KBM-7 (cell line): ENCODE results near the gene UBE2K.
"Not testable (repeated sequence)": the region's sequence is repeated elsewhere in the genome, so short reads cannot be mapped to it uniquely, and the experiment has no call there.

ENCODE experiments used
- DNase-seq: peaks from one replicate; pipeline ENCODE4 v3.0.0-alpha.2; 2015
- in situ Hi-C: fragments of 300-500 bp; cut with MboI; formaldehyde crosslinking; loops from 2 replicates; pipeline ENCODE4 v1.14.3; 2020; ENCODE audit warnings: low sequenced_read_pairs, low pct_unique_long_range_greater_than_20kb, mixed read lengths

UBE2K gene

DNA sequence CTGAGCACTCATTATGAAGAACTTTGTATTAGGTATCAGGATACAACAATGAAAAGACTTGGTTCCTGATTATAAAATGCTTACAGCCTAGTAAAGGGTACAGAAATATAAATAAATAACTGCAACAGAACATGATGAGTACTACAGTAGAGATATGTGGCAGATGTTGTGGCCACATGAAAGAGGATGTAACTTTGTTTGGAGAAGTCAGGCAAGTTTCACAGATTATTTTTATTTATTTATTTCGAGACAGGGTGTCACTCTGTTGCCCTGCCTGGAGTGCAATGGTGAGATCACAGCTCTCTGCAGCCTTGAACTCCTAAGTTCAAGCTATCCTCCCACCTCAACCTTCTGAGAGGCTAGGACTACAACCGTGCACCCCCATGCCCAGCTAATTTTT is 15.8 kb upstream of the UBE2K start:
- DNase-seq: no peak
- in situ Hi-C loops: no loop called here

DNA sequence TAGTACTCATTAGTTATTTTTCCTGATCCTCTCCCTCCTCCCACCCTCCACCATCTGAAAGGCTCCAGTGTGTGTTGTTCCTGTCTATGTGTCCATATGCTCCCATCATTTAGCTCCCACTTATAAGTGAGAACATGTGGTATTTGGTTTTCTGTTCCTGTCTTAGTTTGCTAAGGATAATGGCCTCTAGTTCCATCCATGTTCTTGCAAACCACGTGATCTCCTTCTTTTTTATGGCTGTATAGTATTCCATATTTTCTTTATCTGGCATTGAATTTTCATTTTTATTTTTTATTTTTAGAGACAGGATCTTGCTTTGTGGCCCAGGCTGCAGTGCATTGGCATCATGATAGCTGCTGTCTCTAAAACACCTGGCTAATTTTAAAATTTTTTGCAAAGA is 11.9 kb upstream of the UBE2K start:
- in situ Hi-C loops: no loop called here
- no peak for DNase-seq

DNA sequence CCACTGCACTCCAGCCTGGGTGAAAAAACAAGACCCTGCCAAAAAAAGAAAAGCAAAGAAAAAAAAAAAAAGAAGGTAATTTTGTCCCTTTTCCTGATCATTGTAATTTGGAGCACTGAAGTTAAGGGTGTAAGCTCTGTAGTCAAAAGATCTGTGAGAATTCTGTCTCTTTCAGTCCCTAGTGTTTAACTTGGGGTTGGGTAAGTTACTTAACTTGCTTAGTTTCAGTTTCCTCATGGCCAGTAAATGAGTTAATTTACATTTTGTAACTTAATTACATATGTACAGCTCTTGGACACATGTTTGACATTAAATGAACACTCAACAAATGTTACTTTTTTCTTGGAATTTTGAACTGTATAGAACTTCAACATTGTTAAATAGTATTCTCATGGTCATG is 10.9 kb upstream of the UBE2K start:
- DNase-seq: no peak
- in situ Hi-C loops: no loop called here

DNA sequence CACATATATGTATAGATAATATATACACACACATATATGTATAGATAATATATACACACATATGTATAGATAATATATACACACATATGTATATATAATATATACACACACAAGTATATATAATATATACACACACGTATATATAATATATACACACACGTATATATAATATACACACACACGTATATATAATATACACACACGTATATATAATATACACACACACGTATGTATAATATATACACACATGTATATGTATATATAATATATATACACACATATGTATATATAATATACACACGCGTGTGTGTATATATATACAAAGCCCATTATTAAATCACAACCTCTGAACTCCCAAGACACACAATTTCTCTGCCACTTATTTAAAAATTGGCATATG is 8.0 kb upstream of the UBE2K start:
- DNase-seq: no peak
- in situ Hi-C loops: no loop called here

DNA sequence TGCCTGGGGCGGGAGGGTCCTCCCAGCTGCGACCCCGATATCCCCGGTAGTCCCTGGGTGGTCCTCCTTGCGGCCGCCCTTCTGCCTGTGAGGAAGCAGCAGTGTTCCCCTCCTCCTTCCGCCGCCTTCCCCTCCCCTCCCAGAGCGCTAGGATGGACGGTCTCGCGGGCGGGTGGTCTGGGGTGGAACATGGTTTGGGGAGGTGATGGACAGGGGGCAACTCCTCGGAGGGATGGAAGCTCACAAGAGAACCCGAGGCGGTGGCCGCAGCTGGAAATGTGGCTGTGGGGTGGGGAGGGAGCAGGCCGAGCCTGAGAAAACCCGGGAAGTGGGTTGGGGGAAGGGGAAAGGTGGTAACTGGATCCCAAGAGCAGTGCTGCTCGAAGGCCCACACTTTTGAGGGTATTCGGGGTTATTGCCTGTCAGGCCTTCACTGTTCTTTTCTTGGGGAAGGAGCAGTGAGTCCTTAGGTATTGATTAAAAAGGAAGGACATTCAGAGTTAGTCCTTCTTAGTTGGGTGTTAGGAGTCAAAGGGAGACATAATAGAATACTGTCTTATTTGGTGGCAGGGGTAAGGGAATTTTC is 581 bp downstream of the UBE2K start:
- no peak for DNase-seq
- in situ Hi-C loops: no loop called here

GRCh38 chr4:39699687-39700409 is 1.9 kb downstream of the UBE2K start:
- DNase-seq: peak; percentile 31
- in situ Hi-C loops: no loop called here

GRCh38 chr4:39700554-39700953 is 2.6 kb downstream of the UBE2K start:
- DNase-seq: no peak
- in situ Hi-C loops: no loop called here

DNA sequence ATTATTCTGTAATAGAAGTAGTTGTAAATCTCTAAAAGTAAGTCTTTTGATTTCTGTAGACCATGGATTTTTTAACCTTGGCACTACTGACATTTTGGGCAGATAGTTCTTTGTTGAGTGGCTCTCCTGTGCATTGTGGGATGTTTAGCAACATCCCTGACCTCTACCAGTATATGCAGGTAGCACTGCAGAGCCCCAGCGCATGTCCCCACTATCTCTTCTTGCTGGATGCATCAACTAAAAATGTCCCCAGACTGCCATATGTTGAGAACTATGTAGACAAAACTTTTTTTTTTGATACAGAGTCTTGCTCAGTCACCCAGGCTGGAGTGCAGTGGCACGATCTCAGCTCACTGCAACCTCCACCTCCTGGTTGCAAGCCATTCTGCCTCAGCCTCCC is 4.8 kb downstream of the UBE2K start:
- DNase-seq: no peak
- in situ Hi-C loops: no loop called here

DNA sequence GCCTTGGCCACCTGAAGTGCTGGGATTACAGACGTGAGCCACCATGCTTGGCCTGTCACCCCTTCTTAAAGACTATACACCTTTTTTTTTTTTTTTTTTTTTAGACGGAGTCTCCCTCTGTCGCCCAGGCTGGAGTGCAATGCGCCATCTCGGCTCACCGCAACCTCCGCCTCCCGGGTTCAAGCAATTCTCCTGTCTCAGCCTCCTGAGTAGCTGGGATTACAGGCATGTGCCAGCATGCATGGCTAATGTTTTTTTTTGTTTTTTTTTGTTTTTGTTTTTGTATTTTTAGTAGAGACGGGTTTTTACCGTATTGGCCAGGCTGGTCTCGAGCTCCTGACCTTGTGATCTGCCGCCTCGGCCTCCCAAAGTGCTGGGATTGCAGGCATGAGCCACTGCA is 6.9 kb downstream of the UBE2K start:
- DNase-seq, in situ Hi-C loops: not testable (repeated sequence)

GRCh38 chr4:39706334-39706733 is 8.4 kb downstream of the UBE2K start:
- in situ Hi-C loops: no loop called here
- DNase-seq: no peak

DNA sequence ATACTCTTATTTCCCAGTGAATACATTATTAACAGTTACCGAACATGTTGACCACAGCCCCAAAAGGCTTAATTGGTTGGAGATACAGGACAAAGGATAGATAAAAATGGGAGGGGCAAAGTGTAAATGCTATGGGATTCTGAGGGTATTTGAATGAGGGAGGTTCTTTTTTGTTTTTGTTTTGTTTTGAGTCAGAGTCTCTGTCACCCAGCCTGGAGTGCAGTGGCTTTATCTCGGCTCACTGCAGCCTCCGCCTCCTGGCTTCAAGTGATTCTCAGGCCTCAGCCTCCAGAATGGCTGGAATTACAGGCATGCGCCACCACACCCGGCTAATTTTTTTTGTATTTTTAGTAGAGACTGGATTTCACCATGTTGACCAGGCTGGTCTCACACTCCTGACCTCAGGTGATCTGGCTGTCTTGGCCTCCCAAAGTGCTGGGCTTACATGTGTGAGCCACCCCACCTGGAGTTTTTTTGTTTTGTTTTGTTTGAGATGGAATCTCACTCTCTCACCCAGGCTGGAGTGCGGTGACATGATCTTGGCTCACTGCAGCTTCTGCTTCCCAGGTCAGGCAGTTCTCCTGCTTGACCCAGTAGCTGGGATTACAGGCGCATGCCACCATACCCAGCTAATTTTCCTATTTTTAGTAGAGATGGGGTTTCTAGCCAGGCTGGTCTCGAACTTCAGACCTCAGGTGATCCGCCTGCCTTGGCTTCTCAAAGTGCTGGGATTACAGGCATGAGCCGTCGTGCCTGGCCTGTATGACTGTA is 9.0 kb downstream of the UBE2K start:
- no peak for DNase-seq
- in situ Hi-C loops: no loop called here

GRCh38 chr4:39710098-39710896 is 12.4 kb downstream of the UBE2K start:
- in situ Hi-C loops: no loop called here
- no peak for DNase-seq

DNA sequence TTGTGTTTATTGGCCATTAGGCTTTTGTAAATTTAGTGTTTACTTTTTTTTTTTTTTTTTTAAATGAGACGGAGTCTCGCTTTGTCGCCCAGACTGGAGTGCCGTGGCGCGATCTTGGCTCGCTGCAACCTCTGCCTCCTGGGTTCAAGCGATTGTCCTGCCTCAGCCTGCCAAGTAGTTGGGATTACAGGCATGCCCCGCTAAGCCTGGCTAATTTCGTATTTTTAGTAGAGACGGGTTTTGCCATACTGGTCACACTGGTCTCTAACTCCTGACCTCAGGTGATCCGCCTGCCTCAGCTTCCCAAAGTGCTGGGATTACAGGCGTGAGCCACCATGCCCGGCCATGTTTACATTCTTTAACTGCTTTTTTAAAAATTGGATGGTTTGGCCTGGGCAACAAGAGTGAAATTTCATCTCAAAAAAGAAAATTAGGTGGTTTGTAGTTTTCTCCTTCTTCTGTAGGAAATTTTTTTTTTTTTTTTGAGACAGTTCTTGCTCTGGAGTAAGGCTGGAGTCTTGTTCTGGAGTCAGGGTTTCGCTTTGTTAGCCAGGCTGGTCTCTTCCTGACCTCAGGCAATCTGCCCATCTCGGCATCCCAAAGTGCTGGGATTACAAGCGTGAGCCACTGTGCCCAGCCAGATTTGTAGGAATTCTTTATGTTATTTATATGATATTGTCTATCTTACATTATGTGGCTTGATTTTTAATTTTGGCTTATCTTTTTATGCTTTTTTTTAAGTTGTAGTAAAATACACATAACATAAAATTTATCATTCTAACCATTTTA is 15.1 kb downstream of the UBE2K start:
- DNase-seq: no peak
- in situ Hi-C loops: no loop called here

DNA sequence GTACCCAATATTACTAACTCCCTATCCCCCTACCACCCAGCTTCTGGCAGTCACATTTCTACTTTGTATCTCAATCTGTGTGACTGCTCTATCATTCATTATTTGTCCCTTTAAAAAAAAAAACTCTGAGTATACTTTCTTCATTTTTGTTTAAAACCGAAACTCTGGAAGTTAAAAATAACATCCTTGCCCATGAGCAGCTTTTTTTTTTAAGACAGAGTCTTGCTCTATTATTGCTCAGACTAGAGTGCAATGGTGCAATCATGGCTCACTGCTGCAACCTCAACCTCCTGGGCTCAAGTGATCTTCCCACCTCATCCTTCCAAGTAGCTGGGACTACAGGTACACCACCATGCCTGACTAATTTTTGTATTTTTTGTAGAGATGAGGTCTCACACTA is 15.8 kb downstream of the UBE2K start:
- in situ Hi-C loops: no loop called here
- no peak for DNase-seq

DNA sequence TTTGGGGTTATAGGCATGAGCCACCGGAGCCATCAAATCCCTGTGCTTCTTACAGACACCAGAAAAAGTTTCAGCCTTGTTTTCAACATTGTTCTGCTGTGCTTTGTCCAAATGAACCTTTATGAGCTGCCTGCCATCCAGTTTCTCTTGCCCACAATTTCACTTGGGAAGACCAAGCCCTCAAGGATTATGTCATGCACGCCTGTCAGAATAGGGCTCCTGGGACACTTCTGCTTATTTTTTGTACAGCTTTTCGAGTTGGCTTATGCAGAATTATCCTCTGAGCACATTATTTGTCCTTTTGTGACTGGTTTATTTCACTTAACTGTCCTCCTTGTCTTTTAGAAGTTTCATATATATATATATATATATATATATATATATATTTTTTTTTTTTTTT is 16.2 kb downstream of the UBE2K start:
- in situ Hi-C loops: no loop called here
- DNase-seq: no peak

DNA sequence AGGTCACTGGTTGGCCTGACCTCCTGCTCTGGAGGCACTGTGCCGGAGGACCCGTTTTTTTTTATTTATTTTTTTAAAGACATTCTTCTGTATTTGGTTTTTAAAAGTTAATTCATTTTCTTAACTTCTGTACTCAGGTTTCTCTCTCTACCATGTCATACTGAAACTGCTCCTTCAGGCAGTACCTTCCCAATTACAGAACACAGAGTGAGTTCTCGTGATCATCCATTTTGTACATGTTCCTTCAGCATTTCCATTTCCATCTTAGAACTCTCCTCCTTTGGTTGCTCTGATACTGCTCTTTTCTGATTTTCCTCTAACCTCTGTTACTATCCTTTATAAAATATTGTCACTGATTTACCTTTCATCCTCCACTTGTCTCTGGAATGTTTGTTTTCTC is 17.9 kb downstream of the UBE2K start:
- in situ Hi-C loops: no loop called here
- no peak for DNase-seq

- in situ Hi-C loops: no loop called here
- DNase-seq: no peak
Measured at GRCh38 chr4:39716356-39716755, 18.4 kb downstream of the UBE2K start.

DNA sequence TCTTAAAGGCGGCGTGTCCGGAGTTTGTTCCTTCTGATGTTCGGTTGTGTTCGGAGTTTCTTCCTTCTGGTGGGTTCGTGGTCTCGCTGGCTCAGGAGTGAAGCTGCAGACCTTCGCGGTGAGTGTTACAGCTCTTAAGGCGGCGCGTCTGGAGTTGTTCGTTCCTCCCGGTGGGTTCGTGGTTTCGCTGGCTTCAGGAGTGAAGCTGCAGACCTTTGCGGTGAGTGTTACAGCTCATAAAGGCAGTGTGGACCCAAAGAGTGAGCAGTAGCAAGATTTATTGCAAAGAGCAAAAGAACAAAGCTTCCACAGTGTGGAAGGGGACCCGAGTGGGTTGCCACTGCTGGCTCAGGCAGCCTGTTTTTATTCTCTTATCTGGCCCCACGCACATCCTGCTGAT is 19.8 kb downstream of the UBE2K start:
- in situ Hi-C loops, DNase-seq: not testable (repeated sequence)
